WTC11 (cell line): Measurements from ENCODE around the gene VSX2. TPM values are rescaled to one million over a fixed set of nuclear protein-coding genes. Genes with fewer than 3 reads are reported as not detected.

Source experiments
- ATAC-seq: fragments of 200-7000 bp; cut with Tn5 transposase; 2 replicates; pipeline ENCODE4 v1.10.0; 2021; ENCODE audit warnings: mild to moderate bottlenecking, moderate library complexity
- CTCF ChIA-PET: fragments of 300-600 bp; sonication (Branson Sonifier 250); formaldehyde crosslinking; loops from one replicate; lab custom pipeline; 2021; ENCODE audit warnings: antibody characterized with exemption; lab: Charles Lee
- POLR2A ChIA-PET: fragments of 350-600 bp; sonication (Branson Sonifier 250); formaldehyde crosslinking; loops from one replicate; lab custom pipeline; 2021; ENCODE audit warnings: antibody characterized with exemption; lab: Charles Lee
- DNase-seq: peaks from one replicate; pipeline ENCODE4 v3.0.0; 2021; ENCODE audit warnings: low spot score
- H3K27ac Mint-ChIP-seq: 2 replicates; pipeline ENCODE4 v1.8.0; 2021; ENCODE audit warnings: mixed read lengths
- H3K27me3 Mint-ChIP-seq: 2 replicates; pipeline ENCODE4 v1.8.0; 2021; ENCODE audit warnings: low read depth, mild to moderate bottlenecking, moderate library complexity, mixed read lengths
- H3K36me3 Mint-ChIP-seq: 2 replicates; pipeline ENCODE4 v1.8.0; 2021; ENCODE audit warnings: mixed read lengths
- H3K4me1 Mint-ChIP-seq: 2 replicates; pipeline ENCODE4 v1.8.0; 2022; ENCODE audit warnings: mixed read lengths
- H3K4me3 Mint-ChIP-seq: 2 replicates; pipeline ENCODE4 v1.8.0; 2021; ENCODE audit warnings: mild to moderate bottlenecking, moderate library complexity, mixed read lengths
- H3K9me3 Mint-ChIP-seq: 2 replicates; pipeline ENCODE4 v1.8.0; 2021; ENCODE audit warnings: mixed read lengths
- ATF1 ChIP-seq: sonication (generic); formaldehyde crosslinking; IDR thresholded peaks from 2 replicates; pipeline ENCODE4 v1.8.1; 2023; ENCODE audit warnings: mild to moderate bottlenecking, moderate library complexity, missing genetic modification reagents
- GTF2I ChIP-seq: fragments of 250-450 bp; sonication (Bioruptor Pico); conservative IDR thresholded peaks from 2 replicates; pipeline ENCODE4 v1.4.0; 2021; ENCODE audit warnings: mild to moderate bottlenecking
- HMGA2 ChIP-seq: fragments of 250-450 bp; sonication (Bioruptor Pico); IDR thresholded peaks from 2 replicates; pipeline ENCODE4 v1.4.0; 2021; ENCODE audit warnings: mild to moderate bottlenecking, moderate library complexity
- IRF2 ChIP-seq: sonication (generic); formaldehyde crosslinking; IDR thresholded peaks from 2 replicates; pipeline ENCODE4 v1.8.0; 2022; ENCODE audit warnings: low read depth, missing genetic modification reagents, borderline replicate concordance
- JUN ChIP-seq: sonication (generic); formaldehyde crosslinking; IDR thresholded peaks from 2 replicates; pipeline ENCODE4 v1.8.0; 2023; ENCODE audit warnings: mild to moderate bottlenecking, missing genetic modification reagents
- NFATC4 ChIP-seq: fragments of 250-450 bp; sonication (Bioruptor Pico); IDR thresholded peaks from 2 replicates; pipeline ENCODE4 v1.9.0; 2021; ENCODE audit warnings: mild to moderate bottlenecking
- NR3C1 ChIP-seq: sonication (generic); formaldehyde crosslinking; conservative IDR thresholded peaks from 2 replicates; pipeline ENCODE4 v1.8.1; 2023; ENCODE audit warnings: low read depth, mild to moderate bottlenecking, missing genetic modification reagents
- SMAD4 ChIP-seq: sonication (generic); formaldehyde crosslinking; IDR thresholded peaks from 2 replicates; pipeline ENCODE4 v1.8.0; 2022; ENCODE audit warnings: mild to moderate bottlenecking, missing genetic modification reagents
- SP1 ChIP-seq: sonication (generic); formaldehyde crosslinking; conservative IDR thresholded peaks from 2 replicates; pipeline ENCODE4 v1.8.1; 2022; ENCODE audit warnings: missing genetic modification reagents
- TCF7 ChIP-seq: sonication (generic); formaldehyde crosslinking; IDR thresholded peaks from 2 replicates; pipeline ENCODE4 v1.8.0; 2022; ENCODE audit warnings: mild to moderate bottlenecking, low read depth, missing genetic modification reagents, moderate library complexity
- TP53 ChIP-seq: sonication (generic); formaldehyde crosslinking; IDR thresholded peaks from 2 replicates; pipeline ENCODE4 v1.8.1; 2023; ENCODE audit warnings: mild to moderate bottlenecking, missing genetic modification reagents
- ZNF317 ChIP-seq: sonication (generic); formaldehyde crosslinking; IDR thresholded peaks from 2 replicates; pipeline ENCODE4 v1.8.1; 2023; ENCODE audit warnings: low read depth, mild to moderate bottlenecking, moderate library complexity, missing genetic modification reagents, borderline replicate concordance
- total RNA-seq: library from RNA; stranded (reverse); gene quantifications from 3 replicates; pipeline ENCODE4 v1.2.3, GENCODE V29; 2021
- TF ChIP-seq, protein P1 (sequence below): sonication (generic); formaldehyde crosslinking; IDR thresholded peaks from 2 replicates; pipeline ENCODE4 v1.8.0; 2023; ENCODE audit warnings: missing genetic modification reagents
- TF ChIP-seq, protein P2 (sequence below): sonication (generic); formaldehyde crosslinking; IDR thresholded peaks from 2 replicates; pipeline ENCODE4 v1.8.0; 2022; ENCODE audit warnings: mild to moderate bottlenecking, missing genetic modification reagents
- TF ChIP-seq, protein P3 (sequence below): sonication (generic); formaldehyde crosslinking; IDR thresholded peaks from 2 replicates; pipeline ENCODE4 v1.8.1; 2023; ENCODE audit warnings: mild to moderate bottlenecking, missing genetic modification reagents, borderline replicate concordance
- TF ChIP-seq, protein P4 (sequence below): fragments of 250-450 bp; sonication (Bioruptor Pico); conservative IDR thresholded peaks from 2 replicates; pipeline ENCODE4 v1.9.0; 2021; ENCODE audit warnings: mild to moderate bottlenecking
- TF ChIP-seq, protein P5 (sequence below): fragments of 250-450 bp; sonication (Bioruptor Pico); IDR thresholded peaks from 2 replicates; pipeline ENCODE4 v1.9.0; 2021; ENCODE audit warnings: mild to moderate bottlenecking
- TF ChIP-seq, protein P6 (sequence below): sonication (generic); formaldehyde crosslinking; IDR thresholded peaks from 2 replicates; pipeline ENCODE4 v1.8.0; 2022; ENCODE audit warnings: mild to moderate bottlenecking, missing genetic modification reagents
- TF ChIP-seq, protein P7 (sequence below): sonication (generic); formaldehyde crosslinking; IDR thresholded peaks from 2 replicates; pipeline ENCODE4 v1.8.1; 2022; ENCODE audit warnings: missing genetic modification reagents, borderline replicate concordance
- TF ChIP-seq, protein P8 (sequence below): sonication (generic); formaldehyde crosslinking; IDR thresholded peaks from 2 replicates; pipeline ENCODE4 v1.8.0; 2022; ENCODE audit warnings: mild to moderate bottlenecking, missing genetic modification reagents

The VSX2 gene
- total RNA-seq, 1 experiment from 2014 or later = not detected

DNA sequence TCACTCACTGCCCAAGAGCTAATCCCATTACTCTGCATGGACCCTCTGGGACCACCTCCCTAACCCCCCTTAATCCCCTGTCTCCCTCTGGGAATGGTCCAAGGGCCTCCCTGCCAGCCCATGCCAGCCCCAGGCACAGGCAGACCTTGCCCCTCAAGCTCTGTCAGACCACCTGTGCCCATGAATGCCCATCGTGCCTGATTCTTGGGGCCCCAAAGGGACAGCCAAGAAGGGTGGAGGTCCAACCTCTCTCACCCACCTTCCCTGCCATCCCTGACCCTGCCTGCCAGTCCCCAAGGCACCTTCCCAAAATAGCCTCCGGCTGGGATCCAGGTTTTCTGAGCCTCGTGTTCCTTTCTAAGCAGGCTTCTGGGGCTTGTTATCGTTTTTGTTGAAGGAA, 20.8 kb upstream of the VSX2 start (continued):
- TF ChIP-seq HMGA2 (CRISPR knock-in tag) (no peak), NR3C1 (CRISPR knock-in tag) (no peak), SP1 (CRISPR knock-in tag) (no peak), SMAD4 (CRISPR knock-in tag) (no peak)
- TF ChIP-seq, protein P1, sequence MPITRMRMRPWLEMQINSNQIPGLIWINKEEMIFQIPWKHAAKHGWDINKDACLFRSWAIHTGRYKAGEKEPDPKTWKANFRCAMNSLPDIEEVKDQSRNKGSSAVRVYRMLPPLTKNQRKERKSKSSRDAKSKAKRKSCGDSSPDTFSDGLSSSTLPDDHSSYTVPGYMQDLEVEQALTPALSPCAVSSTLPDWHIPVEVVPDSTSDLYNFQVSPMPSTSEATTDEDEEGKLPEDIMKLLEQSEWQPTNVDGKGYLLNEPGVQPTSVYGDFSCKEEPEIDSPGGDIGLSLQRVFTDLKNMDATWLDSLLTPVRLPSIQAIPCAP (CRISPR knock-in tag) = no peak
- TF ChIP-seq, protein P2, sequence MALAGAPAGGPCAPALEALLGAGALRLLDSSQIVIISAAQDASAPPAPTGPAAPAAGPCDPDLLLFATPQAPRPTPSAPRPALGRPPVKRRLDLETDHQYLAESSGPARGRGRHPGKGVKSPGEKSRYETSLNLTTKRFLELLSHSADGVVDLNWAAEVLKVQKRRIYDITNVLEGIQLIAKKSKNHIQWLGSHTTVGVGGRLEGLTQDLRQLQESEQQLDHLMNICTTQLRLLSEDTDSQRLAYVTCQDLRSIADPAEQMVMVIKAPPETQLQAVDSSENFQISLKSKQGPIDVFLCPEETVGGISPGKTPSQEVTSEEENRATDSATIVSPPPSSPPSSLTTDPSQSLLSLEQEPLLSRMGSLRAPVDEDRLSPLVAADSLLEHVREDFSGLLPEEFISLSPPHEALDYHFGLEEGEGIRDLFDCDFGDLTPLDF (CRISPR knock-in tag) = no peak
- TF ChIP-seq, protein P3, sequence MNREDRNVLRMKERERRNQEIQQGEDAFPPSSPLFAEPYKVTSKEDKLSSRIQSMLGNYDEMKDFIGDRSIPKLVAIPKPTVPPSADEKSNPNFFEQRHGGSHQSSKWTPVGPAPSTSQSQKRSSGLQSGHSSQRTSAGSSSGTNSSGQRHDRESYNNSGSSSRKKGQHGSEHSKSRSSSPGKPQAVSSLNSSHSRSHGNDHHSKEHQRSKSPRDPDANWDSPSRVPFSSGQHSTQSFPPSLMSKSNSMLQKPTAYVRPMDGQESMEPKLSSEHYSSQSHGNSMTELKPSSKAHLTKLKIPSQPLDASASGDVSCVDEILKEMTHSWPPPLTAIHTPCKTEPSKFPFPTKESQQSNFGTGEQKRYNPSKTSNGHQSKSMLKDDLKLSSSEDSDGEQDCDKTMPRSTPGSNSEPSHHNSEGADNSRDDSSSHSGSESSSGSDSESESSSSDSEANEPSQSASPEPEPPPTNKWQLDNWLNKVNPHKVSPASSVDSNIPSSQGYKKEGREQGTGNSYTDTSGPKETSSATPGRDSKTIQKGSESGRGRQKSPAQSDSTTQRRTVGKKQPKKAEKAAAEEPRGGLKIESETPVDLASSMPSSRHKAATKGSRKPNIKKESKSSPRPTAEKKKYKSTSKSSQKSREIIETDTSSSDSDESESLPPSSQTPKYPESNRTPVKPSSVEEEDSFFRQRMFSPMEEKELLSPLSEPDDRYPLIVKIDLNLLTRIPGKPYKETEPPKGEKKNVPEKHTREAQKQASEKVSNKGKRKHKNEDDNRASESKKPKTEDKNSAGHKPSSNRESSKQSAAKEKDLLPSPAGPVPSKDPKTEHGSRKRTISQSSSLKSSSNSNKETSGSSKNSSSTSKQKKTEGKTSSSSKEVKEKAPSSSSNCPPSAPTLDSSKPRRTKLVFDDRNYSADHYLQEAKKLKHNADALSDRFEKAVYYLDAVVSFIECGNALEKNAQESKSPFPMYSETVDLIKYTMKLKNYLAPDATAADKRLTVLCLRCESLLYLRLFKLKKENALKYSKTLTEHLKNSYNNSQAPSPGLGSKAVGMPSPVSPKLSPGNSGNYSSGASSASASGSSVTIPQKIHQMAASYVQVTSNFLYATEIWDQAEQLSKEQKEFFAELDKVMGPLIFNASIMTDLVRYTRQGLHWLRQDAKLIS (CRISPR knock-in tag) = no peak
- TF ChIP-seq, protein P4, sequence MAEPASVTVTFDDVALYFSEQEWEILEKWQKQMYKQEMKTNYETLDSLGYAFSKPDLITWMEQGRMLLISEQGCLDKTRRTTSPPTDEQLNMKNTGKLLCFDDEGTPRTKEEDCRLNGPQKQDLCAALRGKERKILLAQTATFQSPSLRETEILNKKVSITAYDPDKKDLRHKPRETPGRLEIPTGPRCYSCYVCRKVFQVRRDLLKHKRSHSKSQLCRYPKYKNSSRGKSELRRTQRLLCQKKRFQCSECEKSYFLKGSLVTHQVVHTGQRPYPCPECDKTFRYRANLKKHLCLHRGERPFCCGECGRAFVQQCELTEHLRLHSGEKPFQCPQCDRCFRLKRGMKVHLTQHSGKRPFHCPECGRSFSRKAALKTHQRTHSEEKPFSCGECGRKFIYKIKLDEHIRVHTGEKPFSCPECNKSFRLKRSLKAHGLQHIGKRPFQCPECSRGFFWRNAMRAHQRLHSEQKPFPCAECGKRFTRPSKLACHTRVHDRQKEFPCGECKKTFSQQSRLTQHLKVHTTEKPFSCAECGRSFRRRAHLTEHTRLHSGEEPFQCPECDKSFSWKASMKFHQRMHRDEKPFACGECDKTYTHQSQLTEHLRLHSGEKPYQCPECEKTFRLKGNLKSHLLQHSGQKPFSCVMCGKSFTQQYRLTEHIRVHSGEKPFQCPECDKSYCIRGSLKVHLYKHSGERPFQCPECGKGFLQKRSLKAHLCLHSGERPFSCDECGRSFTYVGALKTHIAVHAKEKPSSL (CRISPR knock-in tag) = no peak

DNA sequence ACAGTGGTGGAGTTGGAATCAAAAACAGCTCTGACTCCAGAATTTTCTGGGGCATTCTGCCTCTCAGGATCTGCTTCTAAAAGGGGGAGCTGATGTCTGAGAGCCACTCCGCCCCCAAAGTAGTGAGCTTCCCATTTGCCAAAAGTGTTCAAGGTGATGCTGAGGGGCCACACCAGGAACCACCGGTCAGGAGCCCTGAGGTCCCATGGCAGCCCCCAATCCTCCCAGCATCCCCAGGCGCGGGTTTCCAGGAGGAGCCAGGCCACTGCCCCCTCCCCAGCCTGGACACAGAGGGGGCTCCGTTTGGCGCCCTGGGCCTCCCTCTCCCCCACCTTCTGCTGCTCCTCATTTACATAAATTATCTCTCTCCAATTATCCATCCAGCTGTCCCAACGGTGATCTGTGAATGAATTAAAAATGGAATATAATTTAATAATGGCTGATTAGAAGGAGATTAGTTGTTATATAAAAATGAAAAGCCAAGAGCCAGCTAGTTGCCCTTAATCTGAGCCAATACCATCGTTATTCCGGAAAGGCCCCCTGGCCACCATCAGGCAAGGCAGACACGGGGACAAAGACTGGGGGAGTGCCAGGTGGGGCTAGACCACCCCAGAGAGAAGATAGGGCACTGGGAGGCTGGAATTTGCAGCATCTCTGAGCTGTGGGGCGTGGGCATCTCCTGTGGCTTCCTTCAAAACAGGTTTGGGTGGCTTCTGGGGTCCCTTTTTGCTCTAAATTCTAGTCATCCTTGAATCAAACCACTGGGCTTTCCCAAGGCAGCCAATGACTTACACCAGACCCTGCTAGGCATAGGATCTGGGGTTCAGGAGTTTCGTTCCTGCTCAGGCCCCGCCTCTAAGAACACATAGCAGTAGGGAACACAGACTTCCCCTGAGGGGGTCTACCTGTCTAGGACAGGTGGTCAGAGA, 19.7 kb upstream of the VSX2 start:
- DNase-seq = no peak
- no peaks in the 10 kb centered on the region for H3K4me1 Mint-ChIP-seq
- ChIA-PET POLR2A (no interaction called here), CTCF (interaction anchor here (0.7 to 3.4 kb wide), 13 partner anchors 10 to 50 kb away, joined by 3 to 21 read pairs (median 3); partner anchors contain the start of gene VSX2)
- no peak overlapping the region for H3K27ac Mint-ChIP-seq
- no peak overlapping the region for H3K4me3 Mint-ChIP-seq
- H3K9me3 Mint-ChIP-seq = no peaks in the 10 kb centered on the region
- no peak for ATAC-seq
- no peaks in the 10 kb centered on the region for H3K36me3 Mint-ChIP-seq
- H3K27me3 Mint-ChIP-seq = peaks cover 26% of the 10 kb centered on the region
- TF ChIP-seq, protein P5, sequence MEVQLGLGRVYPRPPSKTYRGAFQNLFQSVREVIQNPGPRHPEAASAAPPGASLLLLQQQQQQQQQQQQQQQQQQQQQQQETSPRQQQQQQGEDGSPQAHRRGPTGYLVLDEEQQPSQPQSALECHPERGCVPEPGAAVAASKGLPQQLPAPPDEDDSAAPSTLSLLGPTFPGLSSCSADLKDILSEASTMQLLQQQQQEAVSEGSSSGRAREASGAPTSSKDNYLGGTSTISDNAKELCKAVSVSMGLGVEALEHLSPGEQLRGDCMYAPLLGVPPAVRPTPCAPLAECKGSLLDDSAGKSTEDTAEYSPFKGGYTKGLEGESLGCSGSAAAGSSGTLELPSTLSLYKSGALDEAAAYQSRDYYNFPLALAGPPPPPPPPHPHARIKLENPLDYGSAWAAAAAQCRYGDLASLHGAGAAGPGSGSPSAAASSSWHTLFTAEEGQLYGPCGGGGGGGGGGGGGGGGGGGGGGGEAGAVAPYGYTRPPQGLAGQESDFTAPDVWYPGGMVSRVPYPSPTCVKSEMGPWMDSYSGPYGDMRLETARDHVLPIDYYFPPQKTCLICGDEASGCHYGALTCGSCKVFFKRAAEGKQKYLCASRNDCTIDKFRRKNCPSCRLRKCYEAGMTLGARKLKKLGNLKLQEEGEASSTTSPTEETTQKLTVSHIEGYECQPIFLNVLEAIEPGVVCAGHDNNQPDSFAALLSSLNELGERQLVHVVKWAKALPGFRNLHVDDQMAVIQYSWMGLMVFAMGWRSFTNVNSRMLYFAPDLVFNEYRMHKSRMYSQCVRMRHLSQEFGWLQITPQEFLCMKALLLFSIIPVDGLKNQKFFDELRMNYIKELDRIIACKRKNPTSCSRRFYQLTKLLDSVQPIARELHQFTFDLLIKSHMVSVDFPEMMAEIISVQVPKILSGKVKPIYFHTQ = no peak
- TF ChIP-seq, protein P6, sequence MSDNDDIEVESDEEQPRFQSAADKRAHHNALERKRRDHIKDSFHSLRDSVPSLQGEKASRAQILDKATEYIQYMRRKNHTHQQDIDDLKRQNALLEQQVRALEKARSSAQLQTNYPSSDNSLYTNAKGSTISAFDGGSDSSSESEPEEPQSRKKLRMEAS (CRISPR knock-in tag) = no peak
- TF ChIP-seq TCF7 (CRISPR knock-in tag) (no peak), TP53 (no peak), ZNF317 (CRISPR knock-in tag) (no peak), JUN (CRISPR knock-in tag) (no peak), GTF2I (no peak), NFATC4 (CRISPR knock-in tag) (no peak), ATF1 (no peak), IRF2 (CRISPR knock-in tag) (no peak)
- TF ChIP-seq, protein P7, sequence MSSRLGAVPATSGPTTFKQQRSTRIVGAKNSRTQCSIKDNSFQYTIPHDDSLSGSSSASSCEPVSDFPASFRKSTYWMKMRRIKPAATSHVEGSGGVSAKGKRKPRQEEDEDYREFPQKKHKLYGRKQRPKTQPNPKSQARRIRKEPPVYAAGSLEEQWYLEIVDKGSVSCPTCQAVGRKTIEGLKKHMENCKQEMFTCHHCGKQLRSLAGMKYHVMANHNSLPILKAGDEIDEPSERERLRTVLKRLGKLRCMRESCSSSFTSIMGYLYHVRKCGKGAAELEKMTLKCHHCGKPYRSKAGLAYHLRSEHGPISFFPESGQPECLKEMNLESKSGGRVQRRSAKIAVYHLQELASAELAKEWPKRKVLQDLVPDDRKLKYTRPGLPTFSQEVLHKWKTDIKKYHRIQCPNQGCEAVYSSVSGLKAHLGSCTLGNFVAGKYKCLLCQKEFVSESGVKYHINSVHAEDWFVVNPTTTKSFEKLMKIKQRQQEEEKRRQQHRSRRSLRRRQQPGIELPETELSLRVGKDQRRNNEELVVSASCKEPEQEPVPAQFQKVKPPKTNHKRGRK (CRISPR knock-in tag) = no peak
- TF ChIP-seq, protein P8, sequence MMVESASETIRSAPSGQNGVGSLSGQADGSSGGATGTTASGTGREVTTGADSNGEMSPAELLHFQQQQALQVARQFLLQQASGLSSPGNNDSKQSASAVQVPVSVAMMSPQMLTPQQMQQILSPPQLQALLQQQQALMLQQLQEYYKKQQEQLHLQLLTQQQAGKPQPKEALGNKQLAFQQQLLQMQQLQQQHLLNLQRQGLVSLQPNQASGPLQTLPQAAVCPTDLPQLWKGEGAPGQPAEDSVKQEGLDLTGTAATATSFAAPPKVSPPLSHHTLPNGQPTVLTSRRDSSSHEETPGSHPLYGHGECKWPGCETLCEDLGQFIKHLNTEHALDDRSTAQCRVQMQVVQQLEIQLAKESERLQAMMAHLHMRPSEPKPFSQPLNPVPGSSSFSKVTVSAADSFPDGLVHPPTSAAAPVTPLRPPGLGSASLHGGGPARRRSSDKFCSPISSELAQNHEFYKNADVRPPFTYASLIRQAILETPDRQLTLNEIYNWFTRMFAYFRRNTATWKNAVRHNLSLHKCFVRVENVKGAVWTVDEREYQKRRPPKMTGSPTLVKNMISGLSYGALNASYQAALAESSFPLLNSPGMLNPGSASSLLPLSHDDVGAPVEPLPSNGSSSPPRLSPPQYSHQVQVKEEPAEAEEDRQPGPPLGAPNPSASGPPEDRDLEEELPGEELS (CRISPR knock-in tag) = no peak
